Measurements from ENCODE around the gene SDK1.

SDK1 gene

GRCh38 chr7:3455806-3456595 is 154.9 kb downstream of the SDK1 start:
- no peak for DNase-seq

- no peak for DNase-seq
Observed at GRCh38 chr7:3459111-3459510, 158.1 kb downstream of the SDK1 start.

GRCh38 chr7:3461923-3462322 is 160.9 kb downstream of the SDK1 start:
- DNase-seq = no peak

DNA sequence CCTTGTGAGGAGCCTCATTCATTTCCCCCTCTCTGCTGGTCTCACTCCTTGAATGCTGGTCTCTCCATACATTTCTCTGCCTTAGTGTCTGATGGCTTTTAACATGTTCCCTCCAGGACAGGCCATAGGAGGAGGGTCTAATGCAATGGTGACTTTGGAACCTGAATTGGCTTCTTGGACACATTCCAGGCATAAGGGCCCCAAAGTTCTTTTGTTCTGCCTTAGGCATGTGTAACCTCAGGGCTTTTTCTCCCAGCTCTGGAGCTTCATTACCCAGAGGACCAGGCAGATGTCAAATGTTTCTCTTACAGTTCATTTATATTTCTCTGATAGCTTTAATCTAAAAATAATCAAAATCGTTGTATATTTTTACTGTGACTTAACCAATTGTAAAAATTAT is 162.6 kb downstream of the SDK1 start:
- DNase-seq = no peak

DNA sequence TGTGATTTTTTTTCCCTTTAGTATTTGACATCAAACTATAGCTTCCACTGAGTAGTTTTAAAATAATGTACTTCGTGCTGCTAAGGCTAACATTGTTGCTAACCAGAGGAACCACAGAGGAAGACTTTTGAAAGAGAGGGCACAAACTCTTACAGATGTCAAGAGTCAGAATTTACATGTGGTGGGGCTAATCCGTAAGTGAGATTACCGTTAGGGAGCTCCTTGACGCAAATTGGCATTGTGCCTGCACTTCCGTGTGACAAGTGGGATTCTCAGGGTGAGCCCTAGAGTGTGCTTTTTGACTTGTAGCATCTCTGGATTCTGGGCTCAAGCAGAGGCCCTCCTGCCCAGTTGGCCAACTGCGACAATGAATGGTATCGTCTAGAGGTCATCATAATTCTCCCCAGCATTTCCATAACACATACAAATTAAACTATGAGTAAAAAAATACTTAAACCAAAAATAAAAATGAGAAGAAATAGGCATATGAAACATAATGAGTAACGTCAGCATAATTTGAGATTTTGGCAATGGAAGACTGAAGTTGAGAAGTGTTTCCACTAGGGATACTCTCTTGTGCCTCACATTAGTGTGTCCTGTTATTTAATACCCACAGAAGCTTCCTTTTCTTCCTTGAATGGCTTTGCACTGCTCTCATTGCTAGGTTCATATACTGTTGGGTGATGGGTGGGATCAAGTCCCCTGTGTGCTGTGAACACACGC is 164.0 kb downstream of the SDK1 start:
- DNase-seq = no peak

- no peak for DNase-seq
Observed at GRCh38 chr7:3466261-3466660, 165.2 kb downstream of the SDK1 start.

DNA sequence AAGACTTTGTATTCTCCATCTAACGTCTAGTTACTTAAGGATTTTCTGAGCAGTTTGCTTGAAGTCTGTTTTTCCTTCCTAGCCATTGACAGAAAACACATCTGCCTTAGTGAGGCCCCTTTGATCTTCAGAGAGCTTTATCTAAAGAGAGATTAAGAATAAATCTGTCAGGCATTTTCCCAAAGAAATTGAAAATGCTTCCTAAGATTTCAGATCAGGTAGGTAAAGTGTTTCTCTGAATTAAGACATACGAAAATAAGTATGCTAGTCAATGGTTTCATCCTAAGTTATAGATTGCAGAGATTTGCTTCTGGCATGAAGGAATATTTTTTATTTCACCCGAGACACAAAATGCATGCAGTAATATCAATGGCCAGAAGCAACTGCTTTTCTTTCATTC is 168.6 kb downstream of the SDK1 start:
- DNase-seq = no peak

DNA sequence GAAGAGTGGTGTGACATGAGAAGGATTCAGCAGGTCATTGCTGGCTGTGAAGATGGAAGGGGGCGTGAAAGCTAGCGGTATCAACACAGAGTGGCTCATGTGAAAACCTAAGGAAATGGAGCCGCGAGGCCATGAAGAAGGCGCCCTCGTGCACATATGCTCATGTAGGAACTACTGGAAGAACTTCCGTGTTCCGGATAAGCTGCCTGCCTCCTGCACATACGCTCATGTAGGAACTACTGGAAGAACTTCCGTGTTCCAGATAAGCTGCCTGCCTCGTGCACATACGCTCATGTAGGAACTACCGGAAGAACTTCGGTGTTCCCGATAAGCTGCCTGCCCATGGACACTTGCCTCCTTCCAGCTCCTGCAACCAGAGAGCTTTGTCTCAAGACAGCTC is 179.1 kb downstream of the SDK1 start:
- no peak for DNase-seq

DNA sequence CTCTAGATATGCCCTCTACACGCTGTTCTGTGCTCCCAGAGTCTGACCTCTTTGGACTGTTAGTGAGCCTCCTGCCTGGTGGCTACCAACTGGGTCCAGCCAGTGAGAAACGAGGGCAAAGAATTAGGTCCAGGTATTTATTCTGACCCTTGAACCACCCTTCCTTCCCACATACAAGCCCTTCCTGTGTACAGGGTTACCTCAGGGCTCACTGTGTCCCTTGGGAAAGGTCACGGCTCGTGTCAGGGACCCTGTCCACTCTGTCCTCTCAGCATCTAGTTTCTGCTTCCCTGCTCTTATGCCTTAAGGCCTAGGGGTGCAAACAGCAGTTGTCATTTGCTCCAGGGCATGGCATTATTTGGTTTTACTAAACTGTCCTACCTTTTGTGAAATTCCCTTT is 180.4 kb downstream of the SDK1 start:
- DNase-seq = no peak

DNA sequence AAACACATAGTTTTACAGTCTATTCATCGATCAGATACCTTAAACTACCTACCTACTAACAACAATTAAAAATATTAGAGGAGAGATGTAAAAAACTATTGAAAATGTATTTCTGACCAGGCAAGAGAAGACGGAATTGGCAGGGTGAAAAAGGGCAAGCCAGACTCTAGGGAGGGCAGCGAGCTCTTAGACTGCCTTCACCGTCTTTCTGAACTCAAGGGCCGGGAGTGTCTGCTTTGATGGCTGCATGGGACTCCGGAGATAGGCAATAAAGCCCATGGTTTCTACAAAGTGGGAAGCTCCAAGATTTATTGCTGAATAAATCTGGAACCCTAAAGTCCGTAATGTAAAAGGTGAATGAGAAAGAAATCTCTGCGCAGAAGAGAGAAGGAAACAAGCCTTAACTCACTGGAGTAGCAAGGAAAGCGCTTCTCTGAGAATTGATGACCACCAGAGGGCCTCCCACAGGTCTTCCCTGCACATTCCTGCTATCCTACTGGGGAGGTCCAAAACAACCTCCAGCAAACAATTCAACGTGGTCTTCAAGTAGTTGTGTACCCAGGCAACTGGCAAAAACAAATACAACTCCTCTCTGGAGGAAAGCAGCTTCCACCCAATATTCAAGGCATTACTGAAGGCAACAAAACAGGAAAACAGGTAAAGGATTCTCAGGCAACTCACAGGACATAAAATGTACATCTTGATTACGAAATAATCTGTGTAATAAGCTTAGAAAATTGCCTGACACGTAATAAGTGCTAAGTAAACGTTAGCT is 181.3 kb downstream of the SDK1 start:
- DNase-seq = peak in 3 of 56 donors; percentile 1 to 3 (median 1)

DNA sequence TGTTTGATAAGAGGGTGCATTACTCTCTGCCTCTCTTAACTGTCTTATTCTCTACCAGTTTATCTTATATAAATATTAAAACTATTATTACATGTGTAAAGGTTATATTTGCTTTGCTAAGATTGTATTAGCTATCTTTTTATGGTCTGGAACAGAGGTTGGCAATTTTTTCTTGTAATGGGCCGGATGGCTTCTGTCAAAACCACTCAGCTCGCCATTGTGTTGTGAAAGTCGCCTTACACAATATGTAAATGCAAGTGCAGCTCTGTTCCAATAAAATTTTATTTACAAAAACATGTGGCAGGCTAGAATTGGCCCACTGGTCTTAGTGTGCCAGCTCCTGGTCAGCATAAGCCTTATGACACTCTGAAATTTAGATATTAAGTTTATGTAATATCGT is 185.8 kb downstream of the SDK1 start:
- no peak for DNase-seq

DNA sequence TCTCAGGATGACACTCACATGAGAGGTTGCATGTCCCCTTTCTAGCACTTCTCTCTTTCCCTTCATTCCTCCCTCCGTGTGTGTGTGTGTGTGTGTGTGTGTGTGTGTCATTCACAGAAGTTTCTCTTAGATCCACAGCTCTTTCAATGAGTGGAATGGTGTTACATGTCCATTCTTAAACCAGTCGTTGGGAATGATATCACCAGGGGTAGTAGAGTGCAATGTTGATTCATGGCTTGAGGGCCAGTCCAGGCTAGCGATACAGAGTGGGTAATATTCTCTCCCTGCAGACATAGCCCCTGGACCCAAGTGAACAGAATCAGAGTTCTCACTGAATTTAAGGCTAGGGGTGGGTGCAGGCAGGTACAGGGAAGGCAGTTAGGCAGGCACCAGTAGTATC is 187.8 kb downstream of the SDK1 start:
- no peak for DNase-seq

DNA sequence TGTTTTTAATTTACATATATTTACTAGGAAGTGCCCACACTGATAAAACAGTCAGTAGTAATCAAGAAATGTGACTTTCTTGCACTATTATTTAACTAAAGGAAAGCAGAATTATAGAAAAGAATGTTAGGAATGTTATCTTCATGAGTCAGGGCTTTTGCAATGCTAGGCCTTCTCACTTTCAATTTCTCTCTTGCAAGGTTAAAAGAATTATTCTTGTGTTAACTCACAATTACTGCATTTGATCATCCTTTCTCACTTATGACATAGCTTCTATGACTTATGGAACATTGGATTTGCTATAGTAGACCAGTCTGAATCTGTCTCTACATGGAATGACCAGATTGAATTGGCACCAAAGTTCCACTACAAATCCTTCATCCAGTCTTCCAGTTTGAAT is 192.4 kb downstream of the SDK1 start:
- no peak for DNase-seq

DNA sequence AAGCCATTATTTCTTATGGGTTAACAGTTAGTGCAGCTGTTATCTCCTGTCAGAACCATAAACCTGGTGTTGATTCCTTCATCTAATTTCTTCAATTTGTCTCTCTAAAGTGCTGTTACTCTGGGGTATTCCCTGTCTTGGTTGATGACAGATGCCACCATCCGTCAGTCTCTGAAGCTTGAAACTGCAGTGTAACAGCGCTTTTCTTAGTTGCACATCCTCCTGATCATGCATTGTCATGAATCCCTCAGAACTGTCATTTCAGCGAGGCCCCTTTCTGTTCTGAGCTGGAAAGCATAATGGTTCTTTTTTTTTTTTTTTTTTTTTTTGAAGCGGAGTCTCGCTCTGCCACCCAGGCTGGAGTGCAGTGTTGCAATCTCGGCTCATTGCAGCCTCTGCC is 193.9 kb downstream of the SDK1 start:
- DNase-seq = no peak

GRCh38 chr7:3495530-3495929 is 194.5 kb downstream of the SDK1 start:
- DNase-seq = no peak

DNA sequence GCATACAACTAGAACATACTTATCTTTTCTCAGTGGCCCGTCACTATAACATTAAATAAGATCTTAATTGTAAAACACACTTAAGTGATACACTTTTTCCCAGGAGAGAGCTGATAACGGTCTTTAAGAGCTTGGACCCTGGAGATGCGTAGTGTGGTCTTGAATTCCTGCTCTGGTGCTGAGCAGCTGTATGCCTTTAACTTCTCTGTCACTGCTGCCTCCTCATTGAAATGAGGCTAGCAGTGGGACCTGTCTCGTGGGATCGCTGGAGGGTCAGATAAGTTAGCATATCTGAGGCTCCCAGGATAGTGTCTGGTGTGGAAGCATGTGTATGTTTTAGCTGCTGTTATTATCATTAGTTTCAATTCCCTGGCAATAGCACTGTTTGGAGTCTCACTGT is 194.9 kb downstream of the SDK1 start:
- DNase-seq = no peak

DNA sequence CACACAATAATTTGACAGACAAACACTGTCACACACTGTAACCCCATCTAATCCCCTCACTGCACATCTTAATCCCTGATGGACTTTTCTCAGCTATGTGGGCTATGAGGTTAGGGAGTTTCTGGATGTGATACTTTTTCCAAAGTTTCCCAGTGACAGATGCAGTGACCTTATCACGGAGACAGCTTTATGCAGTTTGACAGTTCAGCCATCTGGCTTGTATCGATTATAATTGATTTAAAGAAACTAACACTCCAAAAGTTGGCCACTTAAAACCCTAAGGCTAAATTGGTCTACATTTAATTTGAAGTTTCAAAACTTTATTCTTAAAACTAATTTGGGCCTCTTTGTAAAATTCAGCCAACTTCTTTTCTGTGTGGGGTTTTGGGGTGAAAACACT is 196.7 kb downstream of the SDK1 start:
- DNase-seq = no peak

- DNase-seq = no peak
Observed at GRCh38 chr7:3501671-3502070, 200.6 kb downstream of the SDK1 start.

GRCh38 chr7:3504384-3504783 is 203.3 kb downstream of the SDK1 start:
- DNase-seq = no peak

- DNase-seq = no peak
Observed at GRCh38 chr7:3510101-3511020, 209.3 kb downstream of the SDK1 start.

GRCh38 chr7:3517344-3517743 is 216.3 kb downstream of the SDK1 start:
- DNase-seq = no peak
